ENCODE data around the gene MTG2.

Gene MTG2

GRCh38 chr20:62164879-62165761, 17.7 kb upstream of the MTG2 start:
- ATAC-seq (no peak), DNase-seq (no peak)
- H3K4me1 Mint-ChIP-seq: peaks cover 7% of the 10 kb centered on the region
- no peaks in the 10 kb centered on the region for H3K27me3 Mint-ChIP-seq
- no peaks in the 10 kb centered on the region for H3K9me3 Mint-ChIP-seq
- H3K27ac Mint-ChIP-seq: no peak overlapping the region
- no peak overlapping the region for H3K4me3 Mint-ChIP-seq

- Mint-ChIP-seq H3K27me3 (no peaks in the 10 kb centered on the region), H3K9me3 (no peaks in the 10 kb centered on the region), H3K4me3 (no peak overlapping the region), H3K27ac (no peak overlapping the region), H3K4me1 (no peaks in the 10 kb centered on the region)
- DNase-seq (no peak), ATAC-seq (no peak)
Measured at GRCh38 chr20:62165762-62166399, 16.9 kb upstream of the MTG2 start.

GRCh38 chr20:62167474-62167873, 15.4 kb upstream of the MTG2 start:
- Mint-ChIP-seq H3K27me3 (no peaks in the 10 kb centered on the region), H3K4me1 (no peaks in the 10 kb centered on the region), H3K9me3 (no peaks in the 10 kb centered on the region), H3K4me3 (no peak overlapping the region), H3K27ac (no peak overlapping the region)
- ATAC-seq: no peak
- DNase-seq: no peak

- Mint-ChIP-seq H3K4me3 (no peak overlapping the region), H3K9me3 (no peaks in the 10 kb centered on the region), H3K4me1 (no peaks in the 10 kb centered on the region), H3K27me3 (no peaks in the 10 kb centered on the region), H3K27ac (no peak overlapping the region)
- DNase-seq (no peak), ATAC-seq (no peak)
Measured at GRCh38 chr20:62168061-62168460, 14.8 kb upstream of the MTG2 start.

- Mint-ChIP-seq H3K27me3 (no peaks in the 10 kb centered on the region), H3K4me3 (no peak overlapping the region), H3K27ac (no peak overlapping the region), H3K9me3 (no peaks in the 10 kb centered on the region), H3K4me1 (no peaks in the 10 kb centered on the region)
- DNase-seq (no peak), ATAC-seq (no peak)
Measured at GRCh38 chr20:62168890-62169435, 13.9 kb upstream of the MTG2 start.

GRCh38 chr20:62170536-62170935, 12.3 kb upstream of the MTG2 start:
- no peaks in the 10 kb centered on the region for H3K4me1 Mint-ChIP-seq
- H3K4me3 Mint-ChIP-seq: no peak overlapping the region
- ATAC-seq: no peak
- no peaks in the 10 kb centered on the region for H3K9me3 Mint-ChIP-seq
- no peak overlapping the region for H3K27ac Mint-ChIP-seq
- no peak for DNase-seq
- H3K27me3 Mint-ChIP-seq: no peaks in the 10 kb centered on the region

GRCh38 chr20:62171245-62171644, 11.6 kb upstream of the MTG2 start:
- Mint-ChIP-seq H3K4me3 (no peak overlapping the region), H3K27me3 (no peaks in the 10 kb centered on the region), H3K27ac (peak overlapping the region in 1 of 2 donors; percentile 42)

GRCh38 chr20:62172666-62173065, 10.2 kb upstream of the MTG2 start:
- no peaks in the 10 kb centered on the region for H3K9me3 Mint-ChIP-seq
- no peak for DNase-seq
- no peak overlapping the region for H3K4me3 Mint-ChIP-seq

More at GRCh38 chr20:62171245-62171644, 11.6 kb upstream of the MTG2 start:
- no peak for ATAC-seq
- Mint-ChIP-seq H3K4me1 (no peaks in the 10 kb centered on the region), H3K9me3 (no peaks in the 10 kb centered on the region)
- no peak for DNase-seq

GRCh38 chr20:62174021-62174804, 8.6 kb upstream of the MTG2 start:
- no peak for DNase-seq
- no peaks in the 10 kb centered on the region for H3K27me3 Mint-ChIP-seq
- no peak for ATAC-seq
- no peak overlapping the region for H3K4me3 Mint-ChIP-seq
- no peak overlapping the region for H3K27ac Mint-ChIP-seq
- no peaks in the 10 kb centered on the region for H3K9me3 Mint-ChIP-seq
- no peaks in the 10 kb centered on the region for H3K4me1 Mint-ChIP-seq

More at GRCh38 chr20:62172666-62173065, 10.2 kb upstream of the MTG2 start:
- no peak for ATAC-seq
- Mint-ChIP-seq H3K4me1 (no peaks in the 10 kb centered on the region), H3K27me3 (no peaks in the 10 kb centered on the region), H3K27ac (no peak overlapping the region)

GRCh38 chr20:62174870-62175624, 7.8 kb upstream of the MTG2 start:
- DNase-seq (no peak), ATAC-seq (no peak)
- Mint-ChIP-seq H3K9me3 (no peaks in the 10 kb centered on the region), H3K27ac (no peak overlapping the region), H3K4me1 (no peaks in the 10 kb centered on the region), H3K27me3 (no peaks in the 10 kb centered on the region), H3K4me3 (no peak overlapping the region)

GRCh38 chr20:62175711-62176110, 7.1 kb upstream of the MTG2 start:
- H3K27me3 Mint-ChIP-seq: no peaks in the 10 kb centered on the region
- H3K27ac Mint-ChIP-seq: no peak overlapping the region
- H3K4me1 Mint-ChIP-seq: no peaks in the 10 kb centered on the region
- DNase-seq (no peak), ATAC-seq (no peak)
- H3K4me3 Mint-ChIP-seq: no peak overlapping the region
- no peaks in the 10 kb centered on the region for H3K9me3 Mint-ChIP-seq

- Mint-ChIP-seq H3K4me1 (peaks cover 3% of the 10 kb centered on the region), H3K27ac (no peak overlapping the region), H3K9me3 (no peaks in the 10 kb centered on the region), H3K4me3 (no peak overlapping the region), H3K27me3 (no peaks in the 10 kb centered on the region)
- ATAC-seq (no peak), DNase-seq (no peak)
Measured at GRCh38 chr20:62176866-62177265, 6.0 kb upstream of the MTG2 start.

GRCh38 chr20:62177307-62177706, 5.5 kb upstream of the MTG2 start:
- Mint-ChIP-seq H3K4me3 (no peak overlapping the region), H3K4me1 (peaks cover 8% of the 10 kb centered on the region), H3K27ac (no peak overlapping the region), H3K9me3 (no peaks in the 10 kb centered on the region), H3K27me3 (no peaks in the 10 kb centered on the region)
- no peak for ATAC-seq
- no peak for DNase-seq

GRCh38 chr20:62178316-62179161, 4.3 kb upstream of the MTG2 start:
- no peak for DNase-seq
- H3K4me1 Mint-ChIP-seq: peaks cover 15% of the 10 kb centered on the region
- no peaks in the 10 kb centered on the region for H3K27me3 Mint-ChIP-seq
- no peak overlapping the region for H3K27ac Mint-ChIP-seq
- no peaks in the 10 kb centered on the region for H3K9me3 Mint-ChIP-seq
- no peak for ATAC-seq
- H3K4me3 Mint-ChIP-seq: no peak overlapping the region
